Osteocyte (in vitro differentiated cells): Measurements from ENCODE around the gene ACTL7B. TPM values are rescaled to one million over a fixed set of nuclear protein-coding genes. Genes with fewer than 3 reads are reported as not detected.

Experiments
- DNase-seq: peaks from one replicate; pipeline ENCODE4 v3.0.0; 2021; ENCODE audit warnings: mixed read lengths; ENCODE audit not compliant: unreplicated experiment; ENCODE audit errors: extremely low spot score
- H3K27ac Mint-ChIP-seq: one replicate; pipeline ENCODE4 v1.8.0; 2021; ENCODE audit warnings: mild to moderate bottlenecking, mixed read lengths; ENCODE audit not compliant: unreplicated experiment
- H3K27me3 Mint-ChIP-seq: one replicate; pipeline ENCODE4 v1.8.0; 2021; ENCODE audit warnings: mixed read lengths; ENCODE audit not compliant: unreplicated experiment
- H3K36me3 Mint-ChIP-seq: one replicate; pipeline ENCODE4 v1.8.0; 2021; ENCODE audit warnings: mixed read lengths; ENCODE audit not compliant: unreplicated experiment
- H3K4me1 Mint-ChIP-seq: one replicate; pipeline ENCODE4 v1.8.0; 2021; ENCODE audit warnings: mixed read lengths; ENCODE audit not compliant: unreplicated experiment
- H3K4me3 Mint-ChIP-seq: one replicate; pipeline ENCODE4 v1.8.0; 2021; ENCODE audit warnings: mild to moderate bottlenecking, moderate library complexity, mixed read lengths; ENCODE audit not compliant: unreplicated experiment
- H3K9me3 Mint-ChIP-seq: one replicate; pipeline ENCODE4 v1.8.0; 2021; ENCODE audit warnings: mixed read lengths; ENCODE audit not compliant: unreplicated experiment
- CTCF ChIP-seq: fragments of 200-600 bp; sonication (generic); IDR thresholded peaks from 2 replicates; pipeline ENCODE4 v1.5.0; 2021; ENCODE audit warnings: antibody characterized with exemption, mild to moderate bottlenecking, moderate library complexity
- total RNA-seq: library from RNA; stranded (reverse); gene quantifications from 2 replicates; pipeline ENCODE4 v1.2.1, GENCODE V29; 2021

ACTL7B gene
- total RNA-seq, 1 donor from 2014 or later: not detected

GRCh38 chr9:108836319-108836718 lies 19.5 kb downstream of the ACTL7B start:
- DNase-seq: no peak
- Mint-ChIP-seq H3K27ac (no peak overlapping the region), H3K36me3 (no peaks in the 10 kb centered on the region), H3K4me3 (no peak overlapping the region), H3K9me3 (no peaks in the 10 kb centered on the region), H3K27me3 (no peaks in the 10 kb centered on the region), H3K4me1 (peaks cover 15% of the 10 kb centered on the region)
- no peak for TF ChIP-seq CTCF

- DNase-seq: no peak
- H3K4me3 Mint-ChIP-seq: no peak overlapping the region
- no peaks in the 10 kb centered on the region for H3K27me3 Mint-ChIP-seq
- no peaks in the 10 kb centered on the region for H3K9me3 Mint-ChIP-seq
- no peaks in the 10 kb centered on the region for H3K36me3 Mint-ChIP-seq
- TF ChIP-seq CTCF: no peak
- no peak overlapping the region for H3K27ac Mint-ChIP-seq
- H3K4me1 Mint-ChIP-seq: peaks cover 15% of the 10 kb centered on the region
Measured at GRCh38 chr9:108835831-108836230, 20.0 kb downstream of the ACTL7B start.

GRCh38 chr9:108834959-108835665 lies 20.7 kb downstream of the ACTL7B start:
- no peak overlapping the region for H3K27ac Mint-ChIP-seq

GRCh38 chr9:108832179-108832500 lies 23.6 kb downstream of the ACTL7B start:
- Mint-ChIP-seq H3K4me3 (no peak overlapping the region), H3K9me3 (no peaks in the 10 kb centered on the region), H3K36me3 (no peaks in the 10 kb centered on the region), H3K27ac (no peak overlapping the region), H3K27me3 (peaks cover 12% of the 10 kb centered on the region), H3K4me1 (peaks cover 15% of the 10 kb centered on the region)
- no peak for TF ChIP-seq CTCF
- no peak for DNase-seq

More at GRCh38 chr9:108834959-108835665, 20.7 kb downstream of the ACTL7B start:
- H3K27me3 Mint-ChIP-seq: no peaks in the 10 kb centered on the region
- no peak for TF ChIP-seq CTCF
- no peak for DNase-seq
- peaks cover 15% of the 10 kb centered on the region for H3K4me1 Mint-ChIP-seq
- H3K4me3 Mint-ChIP-seq: no peak overlapping the region
- no peaks in the 10 kb centered on the region for H3K9me3 Mint-ChIP-seq
- H3K36me3 Mint-ChIP-seq: no peaks in the 10 kb centered on the region

GRCh38 chr9:108831496-108832178 lies 24.1 kb downstream of the ACTL7B start:
- H3K9me3 Mint-ChIP-seq: no peaks in the 10 kb centered on the region
- DNase-seq: no peak
- peaks cover 15% of the 10 kb centered on the region for H3K4me1 Mint-ChIP-seq
- H3K27ac Mint-ChIP-seq: no peak overlapping the region
- H3K36me3 Mint-ChIP-seq: no peaks in the 10 kb centered on the region
- no peak for TF ChIP-seq CTCF
- H3K4me3 Mint-ChIP-seq: no peak overlapping the region
- H3K27me3 Mint-ChIP-seq: peaks cover 13% of the 10 kb centered on the region
